ENCODE data around the gene IHH.

Gene IHH

GRCh38 chr2:219089330-219089729 lies 28.6 kb upstream of the IHH start (continued):
- TF ChIP-seq ZNF423 (tag by site-specific recombination; IDR thresholded peaks at IDR 0.05): no peak

GRCh38 chr2:219087848-219088247 lies 27.1 kb upstream of the IHH start:
- POLR2A ChIA-PET: no interaction called here
- Histone ChIP-seq H3K4me3 (ENCODE audit: low read depth, low read length) (no peak overlapping the region), H3K27ac (ENCODE audit: extremely low read depth, low read depth, low read length) (no peak overlapping the region), H3K4me1 (ENCODE audit: control insufficient read depth, insufficient read depth, low read length) (no peaks in the 10 kb centered on the region), H3K9me3 (ENCODE audit: control insufficient read depth, insufficient read depth, low read depth, low read length) (no peaks in the 10 kb centered on the region), H3K36me3 (ENCODE audit: control insufficient read depth in 2 of 2, insufficient read depth in 1 of 2, low read length in 2 of 2) (no peaks in the 10 kb centered on the region)
- TF ChIP-seq CTCF (tag by site-specific recombination; IDR thresholded peaks at IDR 0.05) (no peak), ZNF837 (tag by site-specific recombination; IDR thresholded peaks at IDR 0.05) (no peak), ZBTB48 (tag by site-specific recombination; IDR thresholded peaks at IDR 0.05) (no peak), ZNF580 (tag by site-specific recombination; IDR thresholded peaks at IDR 0.05) (no peak), ZNF174 (tag by site-specific recombination; IDR thresholded peaks at IDR 0.05) (no peak), ZFHX2 (tag by site-specific recombination; conservative IDR thresholded peaks at IDR 0.05) (no peak), ZBTB1 (tag by site-specific recombination; IDR thresholded peaks at IDR 0.05) (no peak), BCL11A (tag by site-specific recombination; IDR thresholded peaks at IDR 0.05; ENCODE audit: low read depth) (no peak), RBAK (tag by site-specific recombination; IDR thresholded peaks at IDR 0.05) (no peak), ZNF138 (tag by site-specific recombination; IDR thresholded peaks at IDR 0.05; ENCODE audit: borderline replicate concordance) (no peak), ZNF791 (tag by site-specific recombination; IDR thresholded peaks at IDR 0.05) (no peak), ZNF121 (tag by site-specific recombination; IDR thresholded peaks at IDR 0.05) (no peak), ZNF701 (tag by site-specific recombination; IDR thresholded peaks at IDR 0.05) (no peak), PRDM10 (tag by site-specific recombination; IDR thresholded peaks at IDR 0.05) (no peak), ZNF341 (tag by site-specific recombination; IDR thresholded peaks at IDR 0.05; ENCODE audit: low read depth) (no peak), YY1 (tag by site-specific recombination; IDR thresholded peaks at IDR 0.05) (no peak)
- CTCF ChIA-PET: interaction anchor here (0.7 to 3.2 kb wide), 7 partner anchors 8 to 67 kb away, joined by 3 to 19 read pairs (median 5); no protein-coding TSS in a partner anchor

- Histone ChIP-seq H3K36me3 (ENCODE audit: control insufficient read depth in 2 of 2, insufficient read depth in 1 of 2, low read length in 2 of 2) (no peaks in the 10 kb centered on the region), H3K9me3 (ENCODE audit: control insufficient read depth, insufficient read depth, low read depth, low read length) (no peaks in the 10 kb centered on the region), H3K27ac (ENCODE audit: extremely low read depth, low read depth, low read length) (no peak overlapping the region), H3K4me1 (ENCODE audit: control insufficient read depth, insufficient read depth, low read length) (no peaks in the 10 kb centered on the region), H3K4me3 (ENCODE audit: low read depth, low read length) (no peak overlapping the region)
- ChIA-PET POLR2A (no interaction called here), CTCF (interaction anchor here (0.7 to 3.2 kb wide), 7 partner anchors 8 to 67 kb away, joined by 3 to 19 read pairs (median 5); no protein-coding TSS in a partner anchor)
- TF ChIP-seq YY2 (tag by site-specific recombination; IDR thresholded peaks at IDR 0.05) (no peak), ZEB2 (tag by site-specific recombination; IDR thresholded peaks at IDR 0.05) (no peak), ZNF600 (tag by site-specific recombination; IDR thresholded peaks at IDR 0.05) (no peak), ZNF692 (tag by site-specific recombination; IDR thresholded peaks at IDR 0.05) (no peak), ZNF404 (tag by site-specific recombination; IDR thresholded peaks at IDR 0.05) (no peak), ZNF223 (tag by site-specific recombination; IDR thresholded peaks at IDR 0.05) (no peak), ZNF394 (tag by site-specific recombination; IDR thresholded peaks at IDR 0.05; ENCODE audit: borderline replicate concordance) (no peak), ZNF785 (tag by site-specific recombination; IDR thresholded peaks at IDR 0.05) (no peak), ZNF155 (tag by site-specific recombination; IDR thresholded peaks at IDR 0.05) (no peak), ZFHX2 (tag by site-specific recombination; conservative IDR thresholded peaks at IDR 0.05) (no peak)
Measured at GRCh38 chr2:219087361-219087760, 26.6 kb upstream of the IHH start.
